ENCODE measurements around the gene AGAP1.

Gene AGAP1

GRCh38 chr2:235508371-235509160 is 14.7 kb downstream of the AGAP1 start:
- no peak for DNase-seq (ENCODE audit: low read depth)

GRCh38 chr2:235510318-235510717 is 16.5 kb downstream of the AGAP1 start:
- DNase-seq (ENCODE audit: low read depth): no peak

- DNase-seq (ENCODE audit: low read depth): peak; percentile 79
Observed at GRCh38 chr2:235511187-235511661, 17.4 kb downstream of the AGAP1 start.

GRCh38 chr2:235511751-235512698 is 18.2 kb downstream of the AGAP1 start:
- no peak for DNase-seq (ENCODE audit: low read depth)

- no peak for DNase-seq (ENCODE audit: low read depth)
Observed at GRCh38 chr2:235512699-235513053, 18.8 kb downstream of the AGAP1 start.

- no peak for DNase-seq (ENCODE audit: low read depth)
Observed at GRCh38 chr2:235513984-235514626, 20.3 kb downstream of the AGAP1 start.

- DNase-seq (ENCODE audit: low read depth): no peak
Observed at GRCh38 chr2:235514627-235515363, 21.0 kb downstream of the AGAP1 start.

- DNase-seq (ENCODE audit: low read depth): no peak
Observed at GRCh38 chr2:235515364-235515742, 21.5 kb downstream of the AGAP1 start.

GRCh38 chr2:235515821-235516220 is 22.0 kb downstream of the AGAP1 start:
- no peak for DNase-seq (ENCODE audit: low read depth)

- DNase-seq (ENCODE audit: low read depth): no peak
Observed at GRCh38 chr2:235516257-235516656, 22.4 kb downstream of the AGAP1 start.

- DNase-seq (ENCODE audit: low read depth): peak; percentile 24
Observed at GRCh38 chr2:235518322-235519090, 24.7 kb downstream of the AGAP1 start.

- peak; percentile 11 for DNase-seq (ENCODE audit: low read depth)
Observed at GRCh38 chr2:235520787-235521186, 26.9 kb downstream of the AGAP1 start.

- no peak for DNase-seq (ENCODE audit: low read depth)
Observed at GRCh38 chr2:235521844-235522243, 28.0 kb downstream of the AGAP1 start.

- no peak for DNase-seq (ENCODE audit: low read depth)
Observed at GRCh38 chr2:235523021-235523420, 29.2 kb downstream of the AGAP1 start.

- no peak for DNase-seq (ENCODE audit: low read depth)
Observed at GRCh38 chr2:235523486-235524150, 29.8 kb downstream of the AGAP1 start.

- DNase-seq (ENCODE audit: low read depth): no peak
Observed at GRCh38 chr2:235526166-235526565, 32.3 kb downstream of the AGAP1 start.

GRCh38 chr2:235527806-235528469 is 34.1 kb downstream of the AGAP1 start:
- DNase-seq (ENCODE audit: low read depth): no peak

GRCh38 chr2:235529621-235530020 is 35.8 kb downstream of the AGAP1 start:
- no peak for DNase-seq (ENCODE audit: low read depth)

GRCh38 chr2:235530735-235531134 is 36.9 kb downstream of the AGAP1 start:
- no peak for DNase-seq (ENCODE audit: low read depth)

- DNase-seq (ENCODE audit: low read depth): no peak
Observed at GRCh38 chr2:235532307-235532706, 38.5 kb downstream of the AGAP1 start.

All from EH (cell line).